Suprapubic skin (tissue), 4 donors: ENCODE data around the gene CTSE. TPM values are rescaled to one million over a fixed set of nuclear protein-coding genes. Genes with fewer than 3 reads are reported as not detected.

Source experiments
- DNase-seq, 2 donors: peaks; one replicate each; pipeline ENCODE4 v3.0.0-alpha.2; 2019; ENCODE audit warnings: low spot score in 2 of 2
- H3K27ac ChIP-seq: fragments of 200-600 bp; sonication (generic); one replicate; pipeline ENCODE4 v1.5.1; 2019
- H3K27me3 ChIP-seq: fragments of 200-600 bp; sonication (generic); one replicate; pipeline ENCODE4 v1.5.1; 2019
- H3K36me3 ChIP-seq: fragments of 200-600 bp; sonication (generic); one replicate; pipeline ENCODE4 v1.5.1; 2019
- H3K4me1 ChIP-seq: fragments of 200-600 bp; sonication (generic); one replicate; pipeline ENCODE4 v1.5.1; 2019
- H3K4me3 ChIP-seq: fragments of 200-600 bp; sonication (generic); one replicate; pipeline ENCODE4 v1.5.1; 2019; ENCODE audit warnings: mild to moderate bottlenecking
- H3K9me3 ChIP-seq: fragments of 200-600 bp; sonication (generic); one replicate; pipeline ENCODE4 v1.5.1; 2019
- EP300 ChIP-seq: sonication (generic); formaldehyde crosslinking; IDR thresholded peaks from one replicate; pipeline ENCODE4 v1.6.1; 2017; ENCODE audit warnings: antibody characterized with exemption
- POLR2A ChIP-seq, 2 donors: fragments of 450-650 bp; IDR thresholded peaks; one replicate each; pipeline ENCODE4 v1.6.1; 2017; ENCODE audit warnings: antibody characterized with exemption in 2 of 2, mild to moderate bottlenecking in 2 of 2, moderate library complexity in 2 of 2
- POLR2AphosphoS5 ChIP-seq, 3 donors: sonication (generic); formaldehyde crosslinking; IDR thresholded peaks; one replicate each; pipeline ENCODE4 v1.6.1; 2017; ENCODE audit warnings: antibody characterized with exemption in 3 of 3
- WGBS: methylation state at CpG from one replicate; pipeline ENCODE4 v1.1.5; 2018; 5-methylcytosine and 5-hydroxymethylcytosine counted together
- total RNA-seq, 4 donors: library from RNA; depleted of rRNA; stranded (reverse); fragments of >200 nt; gene quantifications; one replicate each; pipeline ENCODE4 v1.1.0, GENCODE V29; 2016
- TF ChIP-seq, protein P1 (sequence below), 2 donors: fragments of 200-600 bp in 1 of 2; fragments of 450-650 bp in 1 of 2; sonication (generic) in 1 of 2; IDR thresholded peaks; one replicate each; pipeline ENCODE4 v1.5.1; 2016 to 2019; ENCODE audit warnings: antibody characterized with exemption in 2 of 2, mild to moderate bottlenecking in 1 of 2, moderate library complexity in 1 of 2

The CTSE gene
- not detected for total RNA-seq

DNA sequence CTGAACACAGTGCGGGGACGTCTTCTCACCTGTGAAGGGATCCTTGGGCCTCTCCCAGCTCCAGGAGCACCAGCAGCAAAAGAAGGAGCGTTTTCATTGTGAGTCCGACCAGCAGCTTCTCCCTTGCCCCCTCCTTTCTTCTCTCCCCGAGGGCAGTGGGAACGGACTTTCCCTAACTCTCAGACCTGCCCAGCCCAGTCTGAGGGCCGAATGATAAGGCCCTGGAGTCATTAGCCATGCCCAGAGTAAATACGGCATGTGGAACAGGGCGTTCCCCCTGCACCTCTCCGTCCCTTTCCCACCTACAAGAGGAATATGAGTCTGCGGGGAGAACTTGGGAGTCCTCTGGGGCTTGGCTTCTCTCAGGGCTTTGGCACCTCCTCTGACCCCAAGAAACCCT lies at the start of gene CTSE:
CTSE (minus strand) TSS at position 201 of the 400 bp plus-strand sequence; CDS start at position 97, 104 bp downstream.
- H3K9me3 ChIP-seq = no peaks in the 10 kb centered on the region
- H3K36me3 ChIP-seq = no peaks in the 10 kb centered on the region
- no peak within 1 kb of the TSS for H3K27ac ChIP-seq
- H3K4me3 ChIP-seq = no peak within 1 kb of the TSS
- no peaks in the 10 kb centered on the region for H3K27me3 ChIP-seq
- TF ChIP-seq, protein P1, sequence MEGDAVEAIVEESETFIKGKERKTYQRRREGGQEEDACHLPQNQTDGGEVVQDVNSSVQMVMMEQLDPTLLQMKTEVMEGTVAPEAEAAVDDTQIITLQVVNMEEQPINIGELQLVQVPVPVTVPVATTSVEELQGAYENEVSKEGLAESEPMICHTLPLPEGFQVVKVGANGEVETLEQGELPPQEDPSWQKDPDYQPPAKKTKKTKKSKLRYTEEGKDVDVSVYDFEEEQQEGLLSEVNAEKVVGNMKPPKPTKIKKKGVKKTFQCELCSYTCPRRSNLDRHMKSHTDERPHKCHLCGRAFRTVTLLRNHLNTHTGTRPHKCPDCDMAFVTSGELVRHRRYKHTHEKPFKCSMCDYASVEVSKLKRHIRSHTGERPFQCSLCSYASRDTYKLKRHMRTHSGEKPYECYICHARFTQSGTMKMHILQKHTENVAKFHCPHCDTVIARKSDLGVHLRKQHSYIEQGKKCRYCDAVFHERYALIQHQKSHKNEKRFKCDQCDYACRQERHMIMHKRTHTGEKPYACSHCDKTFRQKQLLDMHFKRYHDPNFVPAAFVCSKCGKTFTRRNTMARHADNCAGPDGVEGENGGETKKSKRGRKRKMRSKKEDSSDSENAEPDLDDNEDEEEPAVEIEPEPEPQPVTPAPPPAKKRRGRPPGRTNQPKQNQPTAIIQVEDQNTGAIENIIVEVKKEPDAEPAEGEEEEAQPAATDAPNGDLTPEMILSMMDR (IDR thresholded peaks at IDR 0.05) = no peak
- TF ChIP-seq POLR2AphosphoS5 (IDR thresholded peaks at IDR 0.05) (no peak), POLR2A (IDR thresholded peaks at IDR 0.05) (no peak), EP300 (no peak)
- no peak for DNase-seq
- WGBS = 91% methylated on average over 11 of the region's 11 CpGs
- H3K4me1 ChIP-seq = peaks cover 6% of the 10 kb centered on the region

DNA sequence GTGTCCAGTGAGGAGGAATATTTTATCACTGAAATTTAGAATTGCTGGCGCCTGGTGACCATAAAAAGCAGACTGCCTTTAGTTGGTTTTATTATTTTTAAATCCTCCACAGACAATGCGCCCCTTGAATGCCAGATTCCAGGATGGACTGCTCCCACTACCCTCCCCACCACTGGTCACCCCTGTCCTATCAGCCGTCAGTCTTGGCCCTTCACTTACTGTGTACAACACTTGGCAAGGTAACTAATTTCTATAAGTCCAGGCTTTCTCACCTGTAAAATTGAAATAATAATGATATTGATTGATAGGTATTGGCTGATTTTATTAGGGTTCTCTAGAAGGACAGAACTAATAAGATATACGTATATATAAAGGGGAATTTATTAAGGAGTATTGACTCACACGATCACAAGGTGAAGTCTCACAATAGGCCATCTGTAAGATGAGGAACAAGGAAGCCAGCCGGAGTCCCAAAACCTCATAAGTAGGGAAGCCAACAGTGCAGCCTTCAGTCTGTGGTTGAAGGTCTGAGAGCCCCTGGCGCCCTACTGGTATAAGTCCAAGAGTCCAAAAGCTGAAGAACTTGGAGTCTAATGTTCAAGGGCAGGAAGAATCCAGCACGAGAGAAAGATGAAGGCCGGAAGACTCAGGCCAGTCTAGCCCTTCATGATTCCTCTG lies 47.1 kb upstream of the CTSE start:
- DNase-seq = no peak
- Histone ChIP-seq H3K4me3 (no peak overlapping the region), H3K27ac (no peak overlapping the region), H3K36me3 (no peaks in the 10 kb centered on the region), H3K4me1 (no peaks in the 10 kb centered on the region), H3K9me3 (no peaks in the 10 kb centered on the region), H3K27me3 (no peaks in the 10 kb centered on the region)
- TF ChIP-seq POLR2AphosphoS5 (IDR thresholded peaks at IDR 0.05) = no peak
- no peak for TF ChIP-seq EP300
- TF ChIP-seq, protein P1 (IDR thresholded peaks at IDR 0.05) = no peak
- no peak for TF ChIP-seq POLR2A (IDR thresholded peaks at IDR 0.05)
- 84% methylated on average over 9 of the region's 9 CpGs for WGBS

DNA sequence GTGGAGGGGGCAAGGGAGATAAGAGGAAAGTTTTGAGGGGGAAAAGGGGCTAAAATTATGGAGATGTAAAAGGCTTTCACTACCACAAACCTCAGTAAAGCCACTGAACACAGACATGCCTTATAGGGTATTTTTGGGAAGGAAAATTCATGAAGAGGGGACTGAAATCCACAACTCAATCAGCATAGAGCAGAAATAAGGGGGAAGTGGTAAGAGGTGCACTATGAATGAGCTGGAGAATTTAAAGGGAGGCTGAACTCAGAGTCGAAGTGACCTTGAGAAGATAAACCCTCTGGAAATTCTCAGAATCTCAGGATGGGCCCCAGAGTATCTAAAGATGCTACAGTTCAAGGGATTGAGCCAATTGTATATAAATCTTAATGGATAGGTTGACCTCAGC lies 44.6 kb upstream of the CTSE start:
- no peak overlapping the region for H3K4me3 ChIP-seq
- no peaks in the 10 kb centered on the region for H3K27me3 ChIP-seq
- 57% methylated on average over 1 of the region's 1 CpG for WGBS
- DNase-seq = no peak
- H3K36me3 ChIP-seq = no peaks in the 10 kb centered on the region
- TF ChIP-seq, protein P1 (IDR thresholded peaks at IDR 0.05) = no peak
- no peak for TF ChIP-seq POLR2AphosphoS5 (IDR thresholded peaks at IDR 0.05)
- no peak for TF ChIP-seq EP300
- TF ChIP-seq POLR2A (IDR thresholded peaks at IDR 0.05) = no peak
- no peak overlapping the region for H3K27ac ChIP-seq
- H3K9me3 ChIP-seq = no peaks in the 10 kb centered on the region
- no peaks in the 10 kb centered on the region for H3K4me1 ChIP-seq

DNA sequence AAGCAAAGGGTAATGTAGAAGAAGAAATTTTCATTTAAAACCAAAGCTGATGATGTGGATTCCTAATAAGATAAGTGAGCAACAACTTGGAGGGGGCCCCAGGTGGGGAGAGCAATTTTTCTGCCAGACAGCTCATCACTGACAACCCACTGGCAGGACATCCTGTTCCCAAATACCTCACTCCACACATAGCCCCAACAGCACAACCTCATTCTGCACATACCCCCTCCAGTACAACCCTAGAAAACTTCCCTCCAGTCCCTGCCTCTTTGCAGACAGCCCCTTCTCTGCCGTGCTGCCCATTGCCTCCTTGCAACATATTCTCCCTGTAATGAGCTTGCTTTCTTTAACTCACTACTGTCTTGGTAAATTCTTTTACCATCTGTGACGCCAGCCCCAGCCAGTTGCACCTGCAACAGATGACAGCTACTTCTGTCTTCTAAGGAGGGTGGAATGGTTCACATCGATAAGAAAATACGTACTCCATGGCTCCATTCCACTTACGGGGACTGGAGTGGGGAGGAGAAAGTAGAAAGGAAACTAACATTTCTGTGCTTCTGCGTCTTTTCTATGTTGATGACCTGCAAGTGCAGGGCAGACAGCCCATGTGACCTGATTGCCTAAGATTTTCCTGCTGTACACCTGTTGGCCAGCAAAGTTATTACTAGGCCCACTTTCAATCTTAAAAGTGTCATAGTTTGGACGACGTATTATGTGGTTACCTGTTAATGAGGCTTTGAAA lies 44.0 kb upstream of the CTSE start:
- no peak for TF ChIP-seq POLR2A (IDR thresholded peaks at IDR 0.05)
- no peak for TF ChIP-seq EP300
- TF ChIP-seq POLR2AphosphoS5 (IDR thresholded peaks at IDR 0.05) = no peak
- TF ChIP-seq, protein P1 (IDR thresholded peaks at IDR 0.05) = no peak
- no peaks in the 10 kb centered on the region for H3K4me1 ChIP-seq
- H3K9me3 ChIP-seq = no peaks in the 10 kb centered on the region
- no peak overlapping the region for H3K27ac ChIP-seq
- 60% methylated on average over 8 of the region's 8 CpGs for WGBS
- DNase-seq = no peak
- no peaks in the 10 kb centered on the region for H3K36me3 ChIP-seq
- H3K4me3 ChIP-seq = no peak overlapping the region
- no peaks in the 10 kb centered on the region for H3K27me3 ChIP-seq

DNA sequence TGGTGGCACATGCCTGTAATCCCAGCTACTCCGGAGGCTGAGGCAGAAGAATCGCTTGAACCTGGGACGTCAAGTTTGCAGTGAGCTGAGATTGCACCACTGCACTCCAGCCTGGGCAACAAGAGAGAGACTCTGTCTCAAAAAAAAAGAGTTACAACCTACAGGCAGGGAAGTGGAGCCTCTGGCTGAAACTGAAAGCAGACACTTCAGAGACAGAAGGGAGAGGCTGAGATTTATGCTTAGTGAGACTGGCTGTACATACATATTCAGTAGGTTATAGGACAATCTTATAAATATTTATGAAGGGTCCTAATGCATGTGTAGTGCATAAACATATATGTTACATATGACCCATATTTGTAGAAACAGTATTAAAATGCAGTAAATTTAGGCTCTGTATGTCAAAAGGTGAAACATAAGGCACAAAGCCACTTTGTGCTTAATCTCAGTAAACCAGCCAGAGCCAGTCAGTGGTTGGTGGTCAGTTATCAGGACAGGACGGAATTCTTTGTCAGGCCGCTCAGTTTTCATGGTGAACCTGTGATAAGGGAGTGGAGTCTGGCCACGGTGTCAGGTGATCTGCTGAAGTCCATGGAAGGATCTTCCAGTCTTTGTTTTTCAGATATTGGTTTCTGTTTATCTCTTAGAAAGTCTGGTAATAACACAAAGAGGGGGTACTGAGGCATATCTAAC lies 42.9 kb upstream of the CTSE start:
- 65% methylated on average over 6 of the region's 6 CpGs for WGBS

More for the DNA sequence above, 42.9 kb upstream of the CTSE start:
- DNase-seq = no peak
- Histone ChIP-seq H3K27me3 (no peaks in the 10 kb centered on the region), H3K4me1 (no peaks in the 10 kb centered on the region), H3K4me3 (no peak overlapping the region), H3K9me3 (no peaks in the 10 kb centered on the region), H3K27ac (no peak overlapping the region), H3K36me3 (no peaks in the 10 kb centered on the region)
- no peak for TF ChIP-seq POLR2AphosphoS5 (IDR thresholded peaks at IDR 0.05)
- TF ChIP-seq, protein P1 (IDR thresholded peaks at IDR 0.05) = no peak
- no peak for TF ChIP-seq EP300
- TF ChIP-seq POLR2A (IDR thresholded peaks at IDR 0.05) = no peak
